PFSK-1 (cell line): ENCODE data around the gene SLC4A7.

Experiments
- POLR2AphosphoS5 ChIP-seq: IDR thresholded peaks from 2 replicates; pipeline ENCODE4 v1.6.1; 2012; ENCODE audit warnings: low read depth, mild to moderate bottlenecking, control low read depth, low read length, moderate library complexity
- REST ChIP-seq, 2 experiments: IDR thresholded peaks; 2 replicates each; pipeline versions ENCODE4 v1.6.1 to v1.8.0; 2011 to 2012; ENCODE audit warnings: low read depth in 2 of 2, low read length in 2 of 2, control low read depth in 1 of 2, inconsistent platforms in 1 of 2, mild to moderate bottlenecking in 1 of 2, moderate library complexity in 1 of 2; ENCODE audit not compliant: insufficient read depth in 1 of 2
- TAF1 ChIP-seq: IDR thresholded peaks from 2 replicates; pipeline ENCODE4 v1.6.1; 2012; ENCODE audit warnings: low read length, control low read depth, borderline replicate concordance; ENCODE audit not compliant: insufficient read depth

GRCh38 chr3:27349832-27350231 is 134.4 kb downstream of the SLC4A7 start:
- no peak for TF ChIP-seq REST (IDR thresholded peaks at IDR 0.05; ENCODE audit: insufficient read depth in 1 of 2, low read depth in 2 of 2, low read length in 2 of 2)
- no peak for TF ChIP-seq POLR2AphosphoS5
- no peak for TF ChIP-seq TAF1
